OCI-M2 (cell line): ENCODE data around the gene TMEM270.
"Not testable (repeated sequence)": the region's sequence is repeated elsewhere in the genome, so short reads cannot be mapped to it uniquely, and the experiment has no call there.

ENCODE experiments used
- DNase-seq: peaks from one replicate; lab custom pipeline; 2025; ENCODE audit not compliant: unreplicated experiment; lab: John Stamatoyannopoulos, UW

TMEM270 gene

GRCh38 chr7:73852500-73852899 lies 8.5 kb upstream of the TMEM270 start:
- DNase-seq: no peak

- no peak for DNase-seq
Measured at GRCh38 chr7:73856941-73857340, 4.0 kb upstream of the TMEM270 start.

GRCh38 chr7:73858807-73859206 lies 2.2 kb upstream of the TMEM270 start:
- DNase-seq: no peak

DNA sequence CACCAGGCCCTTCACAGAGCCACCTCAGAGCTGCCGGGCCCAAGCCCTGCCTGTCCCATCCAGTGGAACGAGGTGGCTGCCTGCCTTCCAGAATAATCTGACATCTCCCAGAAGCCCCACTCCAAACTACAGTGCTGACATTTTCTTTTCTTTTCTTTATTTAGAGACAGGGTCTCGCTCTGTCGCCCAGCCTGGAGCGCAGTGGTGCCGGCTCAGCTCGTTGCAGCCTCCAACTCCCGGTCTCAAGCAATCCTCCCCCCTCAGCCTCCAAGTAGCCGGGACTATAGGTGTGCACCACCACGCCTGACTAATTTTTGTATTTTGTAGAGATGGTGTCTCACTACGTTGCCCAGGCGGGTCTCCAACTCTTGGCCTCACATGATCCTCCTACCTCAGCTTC lies 346 bp downstream of the TMEM270 start:
- DNase-seq: no peak

- DNase-seq: no peak
Measured at GRCh38 chr7:73864981-73865711, 4.2 kb downstream of the TMEM270 start.

- DNase-seq: no peak
Measured at GRCh38 chr7:73865738-73866445, 4.9 kb downstream of the TMEM270 start.

DNA sequence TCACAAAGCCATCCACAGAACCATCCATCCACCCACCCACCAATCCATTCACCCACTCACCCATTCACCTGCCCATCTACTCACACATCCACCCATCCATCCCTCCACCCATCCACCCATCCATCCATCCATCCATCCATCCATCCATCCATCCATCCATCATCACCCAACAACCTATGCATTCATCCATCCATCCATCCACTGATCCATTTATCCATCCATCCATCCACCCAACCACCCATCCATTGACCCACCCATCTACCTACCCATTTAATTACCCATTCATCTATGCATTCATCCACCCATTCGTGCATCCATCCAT lies 5.4 kb downstream of the TMEM270 start:
- DNase-seq: no peak

GRCh38 chr7:73869011-73869798 lies 8.2 kb downstream of the TMEM270 start:
- no peak for DNase-seq

DNA sequence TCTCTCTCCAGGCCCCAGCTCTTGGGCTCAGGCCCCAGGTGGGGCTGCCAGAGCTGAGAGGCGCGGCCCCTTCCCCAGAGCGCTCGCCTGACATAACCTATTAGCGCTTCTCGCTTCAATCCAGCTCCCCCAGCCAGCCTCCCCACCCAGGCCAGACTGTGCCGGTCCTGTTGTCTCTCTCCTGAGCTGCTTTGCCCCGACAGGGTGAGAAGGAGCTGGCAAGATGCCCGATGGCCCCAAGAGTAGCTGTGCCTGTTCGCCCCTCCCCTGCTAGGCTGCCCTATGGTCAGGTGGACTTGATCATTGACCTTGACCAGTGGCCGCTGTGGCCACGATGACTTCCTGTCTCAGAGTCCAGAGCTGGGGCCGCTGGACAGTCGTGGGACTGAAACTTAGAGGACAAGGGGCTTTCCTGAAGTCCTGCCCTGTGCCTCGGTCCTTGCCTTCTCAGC lies 9.1 kb downstream of the TMEM270 start:
- no peak for DNase-seq

DNA sequence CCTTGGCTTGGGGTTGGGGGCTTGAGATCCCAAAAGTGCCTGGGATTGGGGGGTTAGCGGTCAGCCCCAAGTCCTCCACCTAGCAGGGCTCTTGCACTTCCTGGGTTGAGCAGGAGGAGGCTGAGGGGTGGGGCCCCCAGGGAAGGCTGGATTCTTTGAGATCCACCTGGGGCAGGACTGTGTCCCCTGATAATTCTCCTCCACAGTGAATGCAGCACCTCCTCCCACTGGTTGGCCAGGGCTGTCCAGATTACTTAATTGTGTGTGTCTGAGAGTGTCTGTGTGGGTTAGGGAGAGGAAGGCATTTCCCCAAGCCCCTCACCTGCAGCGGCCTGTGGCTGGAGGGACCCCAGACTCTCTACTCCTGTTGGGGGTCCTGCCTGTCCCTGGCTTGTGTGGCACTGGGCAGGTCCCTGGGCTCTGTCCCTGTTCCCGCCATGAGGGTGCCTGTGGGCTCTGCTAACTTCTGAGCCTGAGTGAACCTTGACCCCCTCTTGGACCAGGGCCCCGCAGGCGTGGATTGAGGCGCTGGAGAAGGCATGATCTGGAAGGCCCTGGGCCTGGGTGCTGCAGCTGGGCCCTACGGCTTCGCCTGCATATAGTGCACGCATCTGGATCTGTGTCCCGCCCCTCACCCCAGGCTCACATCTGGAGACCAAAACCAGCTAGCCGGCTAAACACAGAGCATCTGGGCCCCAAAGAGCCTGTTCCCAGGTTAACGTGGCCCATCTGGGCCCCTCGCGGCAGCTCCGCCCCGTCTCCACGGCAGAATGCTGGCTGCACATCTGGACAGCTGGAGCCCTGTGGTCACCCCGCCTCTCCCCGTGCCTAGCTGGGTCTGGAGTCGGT lies 10.4 kb downstream of the TMEM270 start:
- DNase-seq: no peak

- no peak for DNase-seq
Measured at GRCh38 chr7:73872056-73872908, 11.3 kb downstream of the TMEM270 start.

DNA sequence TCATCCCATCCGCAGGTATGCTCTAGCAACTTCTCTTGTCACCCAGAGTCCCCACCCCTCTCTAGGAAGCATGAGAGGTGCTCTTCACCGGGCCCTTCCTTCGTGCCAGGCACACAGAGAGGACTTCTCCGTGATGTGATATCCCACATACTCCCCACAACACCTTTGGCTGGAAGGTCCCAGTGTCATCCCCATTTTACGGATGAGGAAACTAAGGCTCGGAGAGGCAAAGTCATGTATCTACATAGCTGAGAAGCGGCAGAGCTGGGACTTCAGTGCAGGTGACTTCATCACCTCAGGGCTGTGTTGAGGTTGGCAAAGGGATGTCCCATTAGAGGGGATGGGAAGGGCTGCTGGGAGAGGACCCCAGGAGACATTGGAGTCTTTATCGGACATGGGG lies 15.4 kb downstream of the TMEM270 start:
- no peak for DNase-seq

GRCh38 chr7:73876973-73877372 lies 16.0 kb downstream of the TMEM270 start:
- DNase-seq: no peak

GRCh38 chr7:73879977-73880681 lies 19.2 kb downstream of the TMEM270 start:
- DNase-seq: no peak

DNA sequence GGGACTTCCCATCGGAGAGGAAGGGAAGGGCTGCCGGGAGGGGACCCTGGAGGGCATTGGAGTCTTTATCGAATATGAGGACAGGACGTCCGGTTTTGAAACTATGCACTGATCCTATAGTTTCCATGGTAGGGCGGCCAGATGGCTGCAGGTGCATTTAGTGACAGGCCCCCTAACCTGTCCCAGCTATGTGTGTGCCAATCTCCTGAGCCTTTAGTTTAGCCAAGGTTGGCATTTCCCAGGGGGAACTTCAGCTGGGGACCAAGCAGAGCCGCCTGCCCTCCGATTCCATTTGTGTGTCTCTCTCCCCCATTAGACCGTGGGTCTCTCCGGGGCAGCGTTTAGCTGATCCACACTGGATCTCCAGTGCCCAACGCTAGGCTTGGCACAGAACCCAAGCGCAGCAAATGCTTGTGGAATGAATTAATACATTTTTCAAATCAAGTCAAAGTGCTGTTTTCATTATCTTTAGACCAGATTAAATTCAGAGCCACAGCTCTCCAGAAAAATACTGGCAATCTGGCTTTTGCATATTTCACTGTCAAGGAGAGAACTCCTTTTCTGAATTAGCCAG lies 19.9 kb downstream of the TMEM270 start:
- DNase-seq: no peak

GRCh38 chr7:73881352-73882046 lies 20.5 kb downstream of the TMEM270 start:
- DNase-seq: no peak

DNA sequence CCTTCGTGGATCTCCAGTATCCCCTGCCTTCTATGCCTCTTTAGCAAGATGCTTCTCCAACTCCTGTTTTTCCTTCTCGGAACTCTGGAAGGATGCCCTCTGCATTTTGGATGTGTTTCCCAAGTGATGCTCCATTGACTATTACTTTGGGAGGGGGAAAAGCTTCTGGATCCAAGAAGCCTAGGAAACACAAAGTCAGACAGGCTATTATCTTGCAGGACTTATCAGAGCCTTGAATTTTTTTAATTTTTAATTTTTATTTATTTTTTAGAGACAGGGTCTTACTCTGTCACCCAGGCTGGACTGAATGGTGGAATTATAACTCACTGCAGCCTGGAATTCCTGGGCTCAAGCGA lies 21.1 kb downstream of the TMEM270 start:
- DNase-seq: no peak

DNA sequence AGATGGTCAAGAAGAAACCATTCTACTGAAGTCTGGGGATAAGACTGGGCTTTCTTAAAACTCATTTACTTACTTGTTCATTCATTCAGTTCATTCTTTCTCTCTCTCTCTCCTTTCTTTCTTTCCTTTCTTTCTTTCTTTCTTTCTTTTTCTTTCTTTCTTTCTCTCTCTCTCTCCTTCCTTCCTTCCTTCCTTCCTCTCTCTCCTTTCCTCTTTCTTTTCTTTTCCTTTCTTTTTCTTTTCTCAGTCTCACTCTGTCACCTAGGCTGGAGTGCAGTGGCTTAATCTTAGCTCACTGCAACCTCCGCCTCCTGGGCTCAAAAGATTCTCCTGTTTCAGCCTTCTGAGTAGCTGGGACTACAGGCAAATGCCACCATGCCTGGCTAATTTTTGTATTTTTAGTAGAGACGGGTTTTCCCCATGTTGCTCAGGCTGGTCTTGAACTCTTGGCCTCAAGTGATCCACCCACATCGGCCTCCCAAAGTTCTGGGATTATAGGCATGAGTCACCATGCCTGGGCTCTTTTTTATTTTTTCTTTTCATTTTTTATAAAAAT lies 24.0 kb downstream of the TMEM270 start:
- not testable (repeated sequence) for DNase-seq
